CMK (cell line): Measurements from ENCODE around the gene CREB5.
"Not testable (repeated sequence)": the region's sequence is repeated elsewhere in the genome, so short reads cannot be mapped to it uniquely, and the experiment has no call there.

ENCODE experiments used
- DNase-seq: peaks from one replicate; pipeline ENCODE4 v3.0.0-alpha.2; 2010; ENCODE audit warnings: low read depth

CREB5 gene

GRCh38 chr7:28782362-28782761, 370.0 kb downstream of the CREB5 start:
- DNase-seq, result no peak

- DNase-seq, result no peak
These were observed 372.0 kb downstream of the CREB5 start for GRCh38 chr7:28784171-28784902.

GRCh38 chr7:28785041-28785995, 373.0 kb downstream of the CREB5 start:
- DNase-seq, result no peak

GRCh38 chr7:28786156-28786555, 373.8 kb downstream of the CREB5 start:
- DNase-seq, result not testable (repeated sequence)

- no peak for DNase-seq
These were observed 374.8 kb downstream of the CREB5 start for GRCh38 chr7:28787106-28787505.

- no peak for DNase-seq
These were observed 378.1 kb downstream of the CREB5 start for GRCh38 chr7:28790467-28790866.

GRCh38 chr7:28792858-28793257, 380.5 kb downstream of the CREB5 start:
- no peak for DNase-seq

- DNase-seq, result no peak
These were observed 381.2 kb downstream of the CREB5 start for GRCh38 chr7:28793381-28794085.

- no peak for DNase-seq
These were observed 386.0 kb downstream of the CREB5 start for GRCh38 chr7:28798274-28798673.

- no peak for DNase-seq
These were observed 387.3 kb downstream of the CREB5 start for GRCh38 chr7:28799619-28800018.

GRCh38 chr7:28800150-28800549, 387.8 kb downstream of the CREB5 start:
- DNase-seq, result no peak

- no peak for DNase-seq
These were observed 390.1 kb downstream of the CREB5 start for GRCh38 chr7:28802450-28802849.

- no peak for DNase-seq
These were observed 391.8 kb downstream of the CREB5 start for GRCh38 chr7:28804157-28804556.

- no peak for DNase-seq
These were observed 392.7 kb downstream of the CREB5 start for GRCh38 chr7:28804990-28805389.

GRCh38 chr7:28806841-28807240, 394.5 kb downstream of the CREB5 start:
- DNase-seq, result no peak

- DNase-seq, result no peak
These were observed 395.2 kb downstream of the CREB5 start for GRCh38 chr7:28807396-28807994.

- DNase-seq, result no peak
These were observed 396.6 kb downstream of the CREB5 start for GRCh38 chr7:28808796-28809533.

GRCh38 chr7:28811008-28811407, 398.7 kb downstream of the CREB5 start:
- DNase-seq, result no peak

GRCh38 chr7:28811701-28812430, 399.5 kb downstream of the CREB5 start:
- DNase-seq, result no peak

GRCh38 chr7:28812616-28813015, 400.3 kb downstream of the CREB5 start:
- DNase-seq, result no peak
